ENCODE results near the gene PPARG.

Gene PPARG

DNA sequence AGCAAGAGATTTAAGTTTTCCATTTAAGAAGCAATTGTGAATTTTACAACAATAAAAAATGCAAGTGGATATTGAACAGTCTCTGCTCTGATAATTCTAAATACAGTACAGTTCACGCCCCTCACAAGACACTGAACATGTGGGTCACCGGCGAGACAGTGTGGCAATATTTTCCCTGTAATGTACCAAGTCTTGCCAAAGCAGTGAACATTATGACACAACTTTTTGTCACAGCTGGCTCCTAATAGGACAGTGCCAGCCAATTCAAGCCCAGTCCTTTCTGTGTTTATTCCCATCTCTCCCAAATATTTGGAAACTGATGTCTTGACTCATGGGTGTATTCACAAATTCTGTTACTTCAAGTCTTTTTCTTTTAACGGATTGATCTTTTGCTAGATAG, 62.3 kb downstream of the PPARG start:
- Histone ChIP-seq H2AFZ (ENCODE audit: low read depth, low read length) (no peak overlapping the region), H4K20me1 (ENCODE audit: insufficient read depth, low read length) (no peaks in the 10 kb centered on the region), H3K4me3 (ENCODE audit: low read depth in 1 of 2, low read length in 2 of 2) (no peak overlapping the region), H3K4me2 (ENCODE audit: insufficient read depth, low read length) (no peak overlapping the region), H3K27me3 (ENCODE audit: insufficient read depth, low read length, poor library complexity) (no peaks in the 10 kb centered on the region), H3K27ac (ENCODE audit: low read length) (peak overlapping the region; percentile 4; the same call in 1 of the 2 replicates), H3K4me1 (ENCODE audit: insufficient read depth, low read length) (peaks cover 69% of the 10 kb centered on the region), H3K79me2 (ENCODE audit: insufficient read depth, low read length) (no peaks in the 10 kb centered on the region), H3K36me3 (ENCODE audit: insufficient read depth, low read length) (no peaks in the 10 kb centered on the region), H3K9ac (ENCODE audit: low read depth, low read length) (no peak overlapping the region), H3K9me3 (ENCODE audit: insufficient read depth, low read length, severe bottlenecking) (no peaks in the 10 kb centered on the region)
- TF ChIP-seq, protein P1, sequence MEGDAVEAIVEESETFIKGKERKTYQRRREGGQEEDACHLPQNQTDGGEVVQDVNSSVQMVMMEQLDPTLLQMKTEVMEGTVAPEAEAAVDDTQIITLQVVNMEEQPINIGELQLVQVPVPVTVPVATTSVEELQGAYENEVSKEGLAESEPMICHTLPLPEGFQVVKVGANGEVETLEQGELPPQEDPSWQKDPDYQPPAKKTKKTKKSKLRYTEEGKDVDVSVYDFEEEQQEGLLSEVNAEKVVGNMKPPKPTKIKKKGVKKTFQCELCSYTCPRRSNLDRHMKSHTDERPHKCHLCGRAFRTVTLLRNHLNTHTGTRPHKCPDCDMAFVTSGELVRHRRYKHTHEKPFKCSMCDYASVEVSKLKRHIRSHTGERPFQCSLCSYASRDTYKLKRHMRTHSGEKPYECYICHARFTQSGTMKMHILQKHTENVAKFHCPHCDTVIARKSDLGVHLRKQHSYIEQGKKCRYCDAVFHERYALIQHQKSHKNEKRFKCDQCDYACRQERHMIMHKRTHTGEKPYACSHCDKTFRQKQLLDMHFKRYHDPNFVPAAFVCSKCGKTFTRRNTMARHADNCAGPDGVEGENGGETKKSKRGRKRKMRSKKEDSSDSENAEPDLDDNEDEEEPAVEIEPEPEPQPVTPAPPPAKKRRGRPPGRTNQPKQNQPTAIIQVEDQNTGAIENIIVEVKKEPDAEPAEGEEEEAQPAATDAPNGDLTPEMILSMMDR (IDR thresholded peaks at IDR 0.05; ENCODE audit: borderline replicate concordance, extremely low read depth, low read length, poor library complexity, severe bottlenecking), result no peak
- TF ChIP-seq EZH2 (IDR thresholded peaks at IDR 0.05; ENCODE audit: borderline replicate concordance, low read depth, low read length, severe bottlenecking), result no peak
- ATAC-seq (ENCODE audit: insufficient read depth, low read depth) (no peak), DNase-seq (no peak)

DNA sequence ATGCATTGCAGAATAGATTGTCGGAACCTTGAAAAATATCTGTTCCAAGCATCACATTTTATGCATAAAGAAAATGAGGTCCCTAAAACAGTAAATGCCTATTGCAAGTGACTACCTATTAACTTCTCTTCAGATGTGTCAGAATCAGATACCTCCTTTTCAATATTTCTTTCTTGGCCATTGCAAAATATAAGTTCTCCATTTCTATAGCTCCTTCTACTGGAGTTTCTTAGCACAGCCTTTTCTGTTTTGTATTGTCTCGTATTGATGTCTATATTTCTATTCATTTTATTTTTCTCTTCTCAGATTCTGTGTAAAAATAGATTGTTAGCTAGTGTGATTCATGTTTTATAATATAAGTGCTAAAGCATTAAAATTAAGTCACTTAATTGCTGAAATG, 63.4 kb downstream of the PPARG start:
- no peak for TF ChIP-seq EZH2 (IDR thresholded peaks at IDR 0.05; ENCODE audit: borderline replicate concordance, low read depth, low read length, severe bottlenecking)
- TF ChIP-seq, protein P1 (IDR thresholded peaks at IDR 0.05; ENCODE audit: borderline replicate concordance, extremely low read depth, low read length, poor library complexity, severe bottlenecking), result peak; percentile 51
- no peak overlapping the region for H3K9ac ChIP-seq (ENCODE audit: low read depth, low read length)
- ATAC-seq (ENCODE audit: insufficient read depth, low read depth), result no peak
- no peaks in the 10 kb centered on the region for H3K36me3 ChIP-seq (ENCODE audit: insufficient read depth, low read length)
- H3K27ac ChIP-seq (ENCODE audit: low read length), result peak overlapping the region; percentile 41
- H2AFZ ChIP-seq (ENCODE audit: low read depth, low read length), result no peak overlapping the region
- no peaks in the 10 kb centered on the region for H3K79me2 ChIP-seq (ENCODE audit: insufficient read depth, low read length)
- H4K20me1 ChIP-seq (ENCODE audit: insufficient read depth, low read length), result no peaks in the 10 kb centered on the region
- no peak for DNase-seq
- no peaks in the 10 kb centered on the region for H3K27me3 ChIP-seq (ENCODE audit: insufficient read depth, low read length, poor library complexity)
- H3K9me3 ChIP-seq (ENCODE audit: insufficient read depth, low read length, severe bottlenecking), result no peaks in the 10 kb centered on the region
- H3K4me2 ChIP-seq (ENCODE audit: insufficient read depth, low read length), result no peak overlapping the region
- no peak overlapping the region for H3K4me3 ChIP-seq (ENCODE audit: low read depth in 1 of 2, low read length in 2 of 2)
- peaks cover 69% of the 10 kb centered on the region for H3K4me1 ChIP-seq (ENCODE audit: insufficient read depth, low read length)

DNA sequence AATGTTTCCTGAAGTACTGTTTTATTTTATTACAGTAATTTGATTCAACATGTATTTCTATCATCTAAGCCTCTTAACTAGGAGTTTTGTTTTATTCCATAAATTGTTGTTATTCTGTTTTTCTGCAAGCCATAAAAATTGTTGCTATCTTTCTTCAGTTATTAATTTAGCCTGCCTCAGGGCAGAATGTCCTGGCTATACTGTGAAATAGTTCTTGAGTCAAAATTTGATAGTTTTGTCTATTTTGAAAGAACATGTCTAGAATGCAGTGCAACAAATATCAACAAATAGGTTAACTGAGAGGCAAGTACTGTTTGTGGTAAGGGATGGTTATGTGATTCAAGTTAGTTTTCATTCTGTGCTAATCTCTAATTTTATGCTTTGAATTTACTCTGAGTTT, 63.9 kb downstream of the PPARG start:
- ATAC-seq (ENCODE audit: insufficient read depth, low read depth) (no peak), DNase-seq (no peak)
- no peak overlapping the region for H2AFZ ChIP-seq (ENCODE audit: low read depth, low read length)
- no peak overlapping the region for H3K4me2 ChIP-seq (ENCODE audit: insufficient read depth, low read length)
- peaks cover 69% of the 10 kb centered on the region for H3K4me1 ChIP-seq (ENCODE audit: insufficient read depth, low read length)
- no peaks in the 10 kb centered on the region for H3K79me2 ChIP-seq (ENCODE audit: insufficient read depth, low read length)
- H4K20me1 ChIP-seq (ENCODE audit: insufficient read depth, low read length), result no peaks in the 10 kb centered on the region
- TF ChIP-seq, protein P1 (IDR thresholded peaks at IDR 0.05; ENCODE audit: borderline replicate concordance, extremely low read depth, low read length, poor library complexity, severe bottlenecking), result no peak
- no peak for TF ChIP-seq EZH2 (IDR thresholded peaks at IDR 0.05; ENCODE audit: borderline replicate concordance, low read depth, low read length, severe bottlenecking)
- no peak overlapping the region for H3K9ac ChIP-seq (ENCODE audit: low read depth, low read length)
- H3K9me3 ChIP-seq (ENCODE audit: insufficient read depth, low read length, severe bottlenecking), result no peaks in the 10 kb centered on the region
- no peak overlapping the region for H3K4me3 ChIP-seq (ENCODE audit: low read depth in 1 of 2, low read length in 2 of 2)
- H3K36me3 ChIP-seq (ENCODE audit: insufficient read depth, low read length), result no peaks in the 10 kb centered on the region
- H3K27ac ChIP-seq (ENCODE audit: low read length), result no peak overlapping the region; the same call in 1 of the 2 replicates
- H3K27me3 ChIP-seq (ENCODE audit: insufficient read depth, low read length, poor library complexity), result no peaks in the 10 kb centered on the region
